HL-60 (cell line): ENCODE results near the gene ADGRL2.

ENCODE experiments used
- DNase-seq, 2 experiments: peaks; one replicate each; pipeline ENCODE4 v3.0.0-alpha.2; 2010 to 2020; ENCODE audit warnings: low read depth in 1 of 2, low spot score in 1 of 2
- H3K27ac ChIP-seq: fragments of 250-450 bp; sonication (Bioruptor Pico); replicated peaks from 2 replicates; pipeline ENCODE4 v1.5.1; 2020; ENCODE audit warnings: mild to moderate bottlenecking, moderate library complexity
- H3K27me3 ChIP-seq: fragments of 250-450 bp; sonication (Bioruptor Pico); 2 replicates; pipeline ENCODE4 v1.5.1; 2021; ENCODE audit warnings: mild to moderate bottlenecking, moderate library complexity; ENCODE audit not compliant: insufficient read depth, poor library complexity, severe bottlenecking
- H3K4me3 ChIP-seq: replicated peaks from 2 replicates; pipeline ENCODE4 v1.5.1; 2011; ENCODE audit warnings: mild to moderate bottlenecking, control low read depth, low read length; ENCODE audit not compliant: insufficient read depth
- GABPA ChIP-seq: IDR thresholded peaks from 2 replicates; pipeline ENCODE4 v1.6.1; 2012; ENCODE audit warnings: low read depth
- POLR2AphosphoS5 ChIP-seq: IDR thresholded peaks from 2 replicates; pipeline ENCODE4 v1.6.1; 2012; ENCODE audit warnings: low read depth
- SPI1 ChIP-seq: IDR thresholded peaks from 2 replicates; pipeline ENCODE4 v1.6.1; 2012; ENCODE audit warnings: low read depth, mild to moderate bottlenecking, borderline replicate concordance
- TF ChIP-seq, protein P1 (sequence below): IDR thresholded peaks from one replicate; pipeline ENCODE4 v1.5.1; 2011; ENCODE audit warnings: low read length, control low read depth, inconsistent platforms; ENCODE audit not compliant: insufficient read depth
- TF ChIP-seq, protein P2 (sequence below): IDR thresholded peaks from 2 replicates; pipeline ENCODE4 v1.6.1; 2012; ENCODE audit warnings: low read depth; ENCODE audit not compliant: insufficient replicate concordance

ADGRL2 gene

GRCh38 chr1:81970416-81970815, 169.7 kb downstream of the ADGRL2 start:
- no peak overlapping the region for H3K4me3 ChIP-seq
- H3K27ac ChIP-seq: no peak overlapping the region
- TF ChIP-seq, protein P1, sequence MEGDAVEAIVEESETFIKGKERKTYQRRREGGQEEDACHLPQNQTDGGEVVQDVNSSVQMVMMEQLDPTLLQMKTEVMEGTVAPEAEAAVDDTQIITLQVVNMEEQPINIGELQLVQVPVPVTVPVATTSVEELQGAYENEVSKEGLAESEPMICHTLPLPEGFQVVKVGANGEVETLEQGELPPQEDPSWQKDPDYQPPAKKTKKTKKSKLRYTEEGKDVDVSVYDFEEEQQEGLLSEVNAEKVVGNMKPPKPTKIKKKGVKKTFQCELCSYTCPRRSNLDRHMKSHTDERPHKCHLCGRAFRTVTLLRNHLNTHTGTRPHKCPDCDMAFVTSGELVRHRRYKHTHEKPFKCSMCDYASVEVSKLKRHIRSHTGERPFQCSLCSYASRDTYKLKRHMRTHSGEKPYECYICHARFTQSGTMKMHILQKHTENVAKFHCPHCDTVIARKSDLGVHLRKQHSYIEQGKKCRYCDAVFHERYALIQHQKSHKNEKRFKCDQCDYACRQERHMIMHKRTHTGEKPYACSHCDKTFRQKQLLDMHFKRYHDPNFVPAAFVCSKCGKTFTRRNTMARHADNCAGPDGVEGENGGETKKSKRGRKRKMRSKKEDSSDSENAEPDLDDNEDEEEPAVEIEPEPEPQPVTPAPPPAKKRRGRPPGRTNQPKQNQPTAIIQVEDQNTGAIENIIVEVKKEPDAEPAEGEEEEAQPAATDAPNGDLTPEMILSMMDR: no peak
- TF ChIP-seq POLR2AphosphoS5: no peak
- TF ChIP-seq, protein P2, sequence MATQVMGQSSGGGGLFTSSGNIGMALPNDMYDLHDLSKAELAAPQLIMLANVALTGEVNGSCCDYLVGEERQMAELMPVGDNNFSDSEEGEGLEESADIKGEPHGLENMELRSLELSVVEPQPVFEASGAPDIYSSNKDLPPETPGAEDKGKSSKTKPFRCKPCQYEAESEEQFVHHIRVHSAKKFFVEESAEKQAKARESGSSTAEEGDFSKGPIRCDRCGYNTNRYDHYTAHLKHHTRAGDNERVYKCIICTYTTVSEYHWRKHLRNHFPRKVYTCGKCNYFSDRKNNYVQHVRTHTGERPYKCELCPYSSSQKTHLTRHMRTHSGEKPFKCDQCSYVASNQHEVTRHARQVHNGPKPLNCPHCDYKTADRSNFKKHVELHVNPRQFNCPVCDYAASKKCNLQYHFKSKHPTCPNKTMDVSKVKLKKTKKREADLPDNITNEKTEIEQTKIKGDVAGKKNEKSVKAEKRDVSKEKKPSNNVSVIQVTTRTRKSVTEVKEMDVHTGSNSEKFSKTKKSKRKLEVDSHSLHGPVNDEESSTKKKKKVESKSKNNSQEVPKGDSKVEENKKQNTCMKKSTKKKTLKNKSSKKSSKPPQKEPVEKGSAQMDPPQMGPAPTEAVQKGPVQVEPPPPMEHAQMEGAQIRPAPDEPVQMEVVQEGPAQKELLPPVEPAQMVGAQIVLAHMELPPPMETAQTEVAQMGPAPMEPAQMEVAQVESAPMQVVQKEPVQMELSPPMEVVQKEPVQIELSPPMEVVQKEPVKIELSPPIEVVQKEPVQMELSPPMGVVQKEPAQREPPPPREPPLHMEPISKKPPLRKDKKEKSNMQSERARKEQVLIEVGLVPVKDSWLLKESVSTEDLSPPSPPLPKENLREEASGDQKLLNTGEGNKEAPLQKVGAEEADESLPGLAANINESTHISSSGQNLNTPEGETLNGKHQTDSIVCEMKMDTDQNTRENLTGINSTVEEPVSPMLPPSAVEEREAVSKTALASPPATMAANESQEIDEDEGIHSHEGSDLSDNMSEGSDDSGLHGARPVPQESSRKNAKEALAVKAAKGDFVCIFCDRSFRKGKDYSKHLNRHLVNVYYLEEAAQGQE: no peak
- TF ChIP-seq SPI1: no peak
- no peak for TF ChIP-seq GABPA
- no peak for DNase-seq
- H3K27me3 ChIP-seq: no peaks in the 10 kb centered on the region

DNA sequence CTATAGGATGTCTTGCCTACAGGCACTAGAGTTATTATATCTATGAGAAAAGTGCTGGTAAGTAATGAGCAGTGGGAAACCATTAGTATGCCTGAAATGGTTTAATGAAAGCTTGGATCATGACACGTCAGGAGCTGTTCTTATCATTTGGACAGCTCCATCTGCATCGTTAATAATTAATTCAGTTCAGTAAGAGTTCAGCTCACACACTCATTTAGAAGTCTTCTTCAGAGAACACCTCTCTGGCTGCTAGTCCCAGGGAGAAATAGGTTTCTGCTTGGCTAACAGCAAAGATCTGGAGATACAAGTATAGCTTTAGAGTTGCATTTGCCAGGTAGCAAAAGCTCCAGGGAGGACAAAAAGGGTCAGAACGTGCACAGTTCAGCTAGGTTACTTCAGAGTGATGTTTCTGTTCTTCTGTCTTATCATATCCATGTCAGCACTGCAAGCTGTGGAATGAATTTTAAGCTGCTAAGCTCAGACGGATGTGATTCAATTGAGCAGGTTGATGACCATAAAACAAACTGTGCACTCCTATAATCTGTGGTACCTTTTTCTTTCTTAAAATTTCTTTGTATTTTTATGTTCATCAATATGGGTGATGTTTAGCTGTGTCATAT, 173.6 kb downstream of the ADGRL2 start:
- no peak overlapping the region for H3K4me3 ChIP-seq
- no peak for DNase-seq
- no peak overlapping the region for H3K27ac ChIP-seq
- TF ChIP-seq SPI1 (no peak), POLR2AphosphoS5 (no peak), GABPA (no peak)
- TF ChIP-seq, protein P1: no peak
- TF ChIP-seq, protein P2: no peak
- no peaks in the 10 kb centered on the region for H3K27me3 ChIP-seq

- TF ChIP-seq, protein P1: no peak
- TF ChIP-seq, protein P2: no peak
- TF ChIP-seq SPI1: no peak
- no peak for TF ChIP-seq GABPA
- TF ChIP-seq POLR2AphosphoS5: no peak
- no peak overlapping the region for H3K4me3 ChIP-seq
- DNase-seq: no peak
- H3K27ac ChIP-seq: no peak overlapping the region
- no peaks in the 10 kb centered on the region for H3K27me3 ChIP-seq
Observed at GRCh38 chr1:81974883-81975555, 174.3 kb downstream of the ADGRL2 start.
